ENCODE measurements around the gene FSTL4.

- no peak for TF ChIP-seq POLR2A (IDR thresholded peaks at IDR 0.05)
- no peak for TF ChIP-seq CTCF (IDR thresholded peaks at IDR 0.05)
- no peak for TF ChIP-seq POLR2AphosphoS5 (IDR thresholded peaks at IDR 0.05)
Observed at GRCh38 chr5:133579766-133580165, 32.6 kb downstream of the FSTL4 start.
